Natural killer cell (primary cell): ENCODE measurements around the gene ZNF726. TPM values are rescaled to one million over a fixed set of nuclear protein-coding genes. Genes with fewer than 3 reads are reported as not detected.
A peak's percentile ranks its signal among the peaks of the same experiment; 100 is the strongest.

Experiments used
- ATAC-seq, 3 donors: fragments of 150-1000 bp in 2 of 3; fragments of 200-7000 bp in 1 of 3; cut with Tn5 transposase; 1 replicate in 1 of 3; 2 replicates in 2 of 3; pipeline ENCODE4 v1.10.0; 2021; ENCODE audit warnings: mild to moderate bottlenecking in 2 of 3, moderate library complexity in 2 of 3
- DNase-seq, 2 donors: peaks; one replicate each; pipeline versions ENCODE4 v3.0.0 to v3.0.0-alpha.2; 2013 to 2021; ENCODE audit warnings: mixed read lengths in 1 of 2
- H3K27ac ChIP-seq: one replicate; pipeline ENCODE4 v1.5.1; 2013; ENCODE audit warnings: mild to moderate bottlenecking, low read length
- H3K27me3 ChIP-seq: one replicate; pipeline ENCODE4 v1.6.1; 2013; ENCODE audit warnings: low read length; ENCODE audit not compliant: control insufficient read depth, insufficient read depth
- H3K36me3 ChIP-seq: one replicate; pipeline ENCODE4 v1.6.1; 2013; ENCODE audit warnings: low read length; ENCODE audit not compliant: control insufficient read depth, insufficient read depth
- H3K4me1 ChIP-seq: one replicate; pipeline ENCODE4 v1.6.1; 2013; ENCODE audit warnings: low read length; ENCODE audit not compliant: control insufficient read depth, insufficient read depth
- H3K4me3 ChIP-seq: one replicate; pipeline ENCODE4 v1.5.1; 2013; ENCODE audit warnings: low read length
- H3K9me3 ChIP-seq: one replicate; pipeline ENCODE4 v1.6.1; 2013; ENCODE audit warnings: low read length; ENCODE audit not compliant: control insufficient read depth, insufficient read depth
- H3K27ac Mint-ChIP-seq, 2 donors: one replicate each; pipeline ENCODE4 v1.8.0; 2022; ENCODE audit warnings: mild to moderate bottlenecking in 2 of 2, mixed read lengths in 2 of 2, moderate library complexity in 1 of 2
- H3K27me3 Mint-ChIP-seq, 2 donors: one replicate each; pipeline ENCODE4 v1.8.0; 2022; ENCODE audit warnings: low read depth in 2 of 2, mixed read lengths in 2 of 2
- H3K36me3 Mint-ChIP-seq: one replicate; pipeline ENCODE4 v1.8.0; 2022; ENCODE audit warnings: mixed read lengths
- H3K4me1 Mint-ChIP-seq, 2 donors: one replicate each; pipeline ENCODE4 v1.8.0; 2022; ENCODE audit warnings: mixed read lengths in 2 of 2
- H3K4me3 Mint-ChIP-seq: one replicate; pipeline ENCODE4 v1.8.0; 2022; ENCODE audit warnings: mild to moderate bottlenecking, moderate library complexity, mixed read lengths
- H3K9me3 Mint-ChIP-seq, 2 donors: one replicate each; pipeline ENCODE4 v1.8.0; 2022; ENCODE audit warnings: mixed read lengths in 2 of 2
- CTCF ChIP-seq: fragments of 200-600 bp; IDR thresholded peaks from one replicate; pipeline ENCODE4 v1.8.0; 2022; ENCODE audit warnings: antibody characterized with exemption
- WGBS: methylation state at CpG from one replicate; pipeline ENCODE4 v1.1.7; 2013; ENCODE audit warnings: missing lambda C conversion rate; ENCODE audit not compliant: insufficient coverage; 5-methylcytosine and 5-hydroxymethylcytosine counted together
- intact Hi-C: fragments of 100-400 bp; cut with micrococcal nuclease; formaldehyde crosslinking; loops from one replicate; pipeline ENCODE4 v1.14.2; 2022
- total RNA-seq, 4 donors: library from RNA; stranded (reverse); fragments of 120-200 nt in 1 of 4; gene quantifications; one replicate each; pipeline versions ENCODE4 v1.2.3 to v1.2.4, GENCODE V29; 2013 to 2022

ZNF726 gene
- total RNA-seq, 3 donors from 2014 or later (not counting 1 experiment from before 2014, with no cell fraction given) = 4.8 to 6.4 (median 5.8) TPM

GRCh38 chr19:23943411-23943810 lies 28.7 kb downstream of the ZNF726 start:
- H3K4me1 Mint-ChIP-seq = peaks cover 8 to 10% of the 10 kb centered on the region in 2 donors
- H3K4me3 Mint-ChIP-seq = no peak overlapping the region
- Histone ChIP-seq H3K27me3 (no peaks in the 10 kb centered on the region), H3K4me3 (no peak overlapping the region), H3K27ac (no peak overlapping the region), H3K36me3 (no peaks in the 10 kb centered on the region), H3K4me1 (no peaks in the 10 kb centered on the region), H3K9me3 (peaks cover 4% of the 10 kb centered on the region)
- DNase-seq = no peak
- no peak overlapping the region for H3K27ac Mint-ChIP-seq
- WGBS = 100% methylated on average over 1 of the region's 1 CpG
- peaks cover 41% of the 10 kb centered on the region for H3K36me3 Mint-ChIP-seq
- ATAC-seq = no peak
- H3K9me3 Mint-ChIP-seq = peaks cover 2 to 19% of the 10 kb centered on the region in 2 donors
- no peaks in the 10 kb centered on the region for H3K27me3 Mint-ChIP-seq
- no peak for TF ChIP-seq CTCF
- intact Hi-C loops = no loop called here

- Mint-ChIP-seq H3K27ac (peak overlapping the region; percentile 44 to 74), H3K27me3 (no peaks in the 10 kb centered on the region), H3K9me3 (peaks cover 2 to 15% of the 10 kb centered on the region in 2 donors), H3K36me3 (peaks cover 27% of the 10 kb centered on the region), H3K4me1 (peaks cover 8 to 10% of the 10 kb centered on the region in 2 donors), H3K4me3 (peak overlapping the region; percentile 48)
- intact Hi-C loops = no loop called here
- Histone ChIP-seq H3K27ac (no peak overlapping the region), H3K27me3 (no peaks in the 10 kb centered on the region), H3K4me1 (no peaks in the 10 kb centered on the region), H3K36me3 (no peaks in the 10 kb centered on the region), H3K9me3 (peaks cover 6% of the 10 kb centered on the region), H3K4me3 (no peak overlapping the region)
- DNase-seq (peak in 1 of 2 donors; percentile 4), ATAC-seq (peak; percentile 45 to 63 (median 53))
- no peak for TF ChIP-seq CTCF
These were observed 31.9 kb downstream of the ZNF726 start for GRCh38 chr19:23946569-23946968.

GRCh38 chr19:23949611-23950010 lies 34.9 kb downstream of the ZNF726 start:
- no peak overlapping the region for H3K4me3 Mint-ChIP-seq
- H3K4me1 Mint-ChIP-seq = peaks cover 8 to 10% of the 10 kb centered on the region in 2 donors
- Histone ChIP-seq H3K36me3 (no peaks in the 10 kb centered on the region), H3K27ac (no peak overlapping the region), H3K4me1 (no peaks in the 10 kb centered on the region), H3K9me3 (peaks cover 6% of the 10 kb centered on the region), H3K4me3 (no peak overlapping the region), H3K27me3 (no peaks in the 10 kb centered on the region)
- intact Hi-C loops = no loop called here
- no peak overlapping the region for H3K27ac Mint-ChIP-seq
- DNase-seq (no peak), ATAC-seq (no peak)
- peaks cover 14% of the 10 kb centered on the region for H3K36me3 Mint-ChIP-seq
- no peaks in the 10 kb centered on the region for H3K27me3 Mint-ChIP-seq
- WGBS = 95% methylated on average over 2 of the region's 2 CpGs
- H3K9me3 Mint-ChIP-seq = peaks cover 0 to 5% of the 10 kb centered on the region in 2 donors
- no peak for TF ChIP-seq CTCF

GRCh38 chr19:23956051-23956450 lies 41.4 kb downstream of the ZNF726 start:
- intact Hi-C loops = no loop called here
- Mint-ChIP-seq H3K27ac (no peak overlapping the region), H3K4me3 (no peak overlapping the region), H3K36me3 (no peaks in the 10 kb centered on the region), H3K4me1 (no peaks in the 10 kb centered on the region), H3K27me3 (no peaks in the 10 kb centered on the region), H3K9me3 (peaks cover 0 to 2% of the 10 kb centered on the region in 2 donors)
- no peaks in the 10 kb centered on the region for H3K27me3 ChIP-seq
- WGBS = 88% methylated on average over 5 of the region's 5 CpGs
- no peaks in the 10 kb centered on the region for H3K9me3 ChIP-seq
- H3K4me3 ChIP-seq = no peak overlapping the region
- no peak for ATAC-seq
- H3K4me1 ChIP-seq = no peaks in the 10 kb centered on the region
- H3K36me3 ChIP-seq = no peaks in the 10 kb centered on the region
- no peak for TF ChIP-seq CTCF
- no peak overlapping the region for H3K27ac ChIP-seq
- no peak for DNase-seq
